Osteoblast (primary cell): ENCODE data around the gene NDUFS5. TPM values are rescaled to one million over a fixed set of nuclear protein-coding genes. Genes with fewer than 3 reads are reported as not detected.

ENCODE experiments used
- DNase-seq: peaks from one replicate; pipeline ENCODE4 v3.0.0; 2011; ENCODE audit warnings: low spot score, mixed read lengths; ENCODE audit not compliant: insufficient read length; ENCODE audit errors: missing footprints
- H2AFZ ChIP-seq: 2 replicates; pipeline ENCODE4 v1.6.0; 2011; ENCODE audit warnings: mild to moderate bottlenecking, low read length
- H3K27ac ChIP-seq: 2 replicates; pipeline ENCODE4 v1.5.1; 2011; ENCODE audit warnings: mild to moderate bottlenecking, low read depth, low read length, moderate library complexity
- H3K27me3 ChIP-seq: 2 replicates; pipeline ENCODE4 v1.6.0; 2012; ENCODE audit warnings: mild to moderate bottlenecking, control low read depth, inconsistent platforms, low read length, moderate library complexity; ENCODE audit not compliant: insufficient read depth
- H3K36me3 ChIP-seq: 2 replicates; pipeline ENCODE4 v1.5.1; 2011; ENCODE audit warnings: mild to moderate bottlenecking, low read length, control low read depth, moderate library complexity; ENCODE audit not compliant: insufficient read depth
- H3K4me1 ChIP-seq: 2 replicates; pipeline ENCODE4 v1.5.1; 2011; ENCODE audit warnings: mild to moderate bottlenecking, low read length, control low read depth, moderate library complexity; ENCODE audit not compliant: insufficient read depth
- H3K4me2 ChIP-seq: 2 replicates; pipeline ENCODE4 v1.6.0; 2011; ENCODE audit warnings: mild to moderate bottlenecking, low read length; ENCODE audit not compliant: insufficient read depth
- H3K4me3 ChIP-seq: fragments of 200-600 bp; sonication (generic); 3 replicates; pipeline ENCODE4 v1.5.1; 2012; ENCODE audit warnings: mild to moderate bottlenecking, low read length, inconsistent platforms; ENCODE audit not compliant: insufficient read depth
- H3K79me2 ChIP-seq: 2 replicates; pipeline ENCODE4 v1.6.0; 2012; ENCODE audit warnings: mild to moderate bottlenecking, low read length, control low read depth, inconsistent platforms; ENCODE audit not compliant: insufficient read depth
- H3K9me3 ChIP-seq: 2 replicates; pipeline ENCODE4 v1.5.1; 2011; ENCODE audit warnings: low read depth, low read length, control low read depth
- H4K20me1 ChIP-seq: 2 replicates; pipeline ENCODE4 v1.6.0; 2012; ENCODE audit warnings: mild to moderate bottlenecking, low read length, control low read depth; ENCODE audit not compliant: insufficient read depth
- CTCF ChIP-seq: IDR thresholded peaks from 2 replicates; pipeline ENCODE4 v1.5.1; 2011; ENCODE audit warnings: mild to moderate bottlenecking, low read depth, low read length, moderate library complexity; ENCODE audit errors: extremely low read depth
- total RNA-seq: library from RNA; depleted of rRNA; stranded (reverse); fragments of >200 nt; gene quantifications from 2 replicates; pipeline ENCODE4 v1.2.3, GENCODE V29; 2012

Gene NDUFS5
- total RNA-seq, 1 donor: 240 TPM

- DNase-seq: peak; percentile 94
- H3K27ac ChIP-seq: peak overlapping the region; percentile 47
- no peaks in the 10 kb centered on the region for H4K20me1 ChIP-seq
- peak overlapping the region; percentile 50 for H2AFZ ChIP-seq
- no peaks in the 10 kb centered on the region for H3K27me3 ChIP-seq
- H3K79me2 ChIP-seq: no peaks in the 10 kb centered on the region
- no peaks in the 10 kb centered on the region for H3K9me3 ChIP-seq
- no peaks in the 10 kb centered on the region for H3K36me3 ChIP-seq
- TF ChIP-seq CTCF: no peak
- no peak overlapping the region for H3K4me3 ChIP-seq
- peaks cover 10% of the 10 kb centered on the region for H3K4me1 ChIP-seq
- peak overlapping the region; percentile 61 for H3K4me2 ChIP-seq
These were observed 50.1 kb downstream of the NDUFS5 start for GRCh38 chr1:39076127-39076798.

GRCh38 chr1:39076799-39077148, 50.6 kb downstream of the NDUFS5 start:
- Histone ChIP-seq H3K4me3 (no peak overlapping the region), H3K4me2 (peak overlapping the region; percentile 61), H3K27ac (peak overlapping the region; percentile 47), H3K4me1 (peaks cover 10% of the 10 kb centered on the region), H3K9me3 (no peaks in the 10 kb centered on the region), H3K36me3 (no peaks in the 10 kb centered on the region), H3K27me3 (no peaks in the 10 kb centered on the region), H2AFZ (peak overlapping the region; percentile 35), H4K20me1 (no peaks in the 10 kb centered on the region), H3K79me2 (no peaks in the 10 kb centered on the region)
- TF ChIP-seq CTCF: no peak
- peak; percentile 75 for DNase-seq

DNA sequence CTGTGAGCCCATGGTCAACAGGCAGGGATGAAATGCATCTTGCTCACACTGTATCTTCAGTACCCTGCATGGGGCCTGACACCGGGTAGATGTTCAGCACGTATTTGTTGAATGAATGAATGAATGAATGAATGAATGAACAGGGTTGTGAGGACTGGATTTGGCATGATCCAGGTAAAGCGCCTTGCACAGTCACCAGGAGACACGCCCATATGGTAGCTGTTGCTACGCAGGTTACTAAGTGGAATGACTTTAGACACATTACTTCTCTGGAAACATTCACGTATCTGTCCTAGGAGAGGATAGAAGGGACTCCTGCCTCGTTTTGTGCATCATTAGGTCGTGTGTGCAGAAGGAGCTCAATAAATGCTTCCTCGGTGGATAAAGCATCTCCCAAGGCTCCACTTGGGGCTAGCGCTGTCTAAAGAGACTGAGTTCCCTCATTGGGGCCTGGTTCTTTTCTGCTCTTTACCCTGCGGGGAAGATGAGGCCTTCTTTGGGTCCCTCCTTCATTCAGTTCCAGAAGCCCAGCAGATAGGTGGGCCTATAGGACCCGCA, 54.2 kb downstream of the NDUFS5 start:
- H3K4me2 ChIP-seq: peak overlapping the region; percentile 75
- DNase-seq: peak; percentile 73

More for the DNA sequence above, 54.2 kb downstream of the NDUFS5 start:
- Histone ChIP-seq H3K9me3 (no peaks in the 10 kb centered on the region), H3K36me3 (no peaks in the 10 kb centered on the region), H3K27me3 (peaks cover 14% of the 10 kb centered on the region), H3K79me2 (no peaks in the 10 kb centered on the region), H3K4me3 (peak overlapping the region; percentile 62), H3K4me1 (peaks cover 10% of the 10 kb centered on the region), H4K20me1 (no peaks in the 10 kb centered on the region), H3K27ac (no peak overlapping the region), H2AFZ (peak overlapping the region; percentile 40)
- no peak for TF ChIP-seq CTCF
